Thyroid gland (tissue), 4 donors: Measurements from ENCODE around the gene OLIG1.

ENCODE experiments used
- POLR2A ChIP-seq, 2 donors: fragments of 450-650 bp; IDR thresholded peaks; one replicate each; pipeline ENCODE4 v1.6.1; 2017; ENCODE audit warnings: antibody characterized with exemption in 2 of 2, mild to moderate bottlenecking in 2 of 2, moderate library complexity in 1 of 2
- TF ChIP-seq, protein P1 (sequence below), 6 experiments: fragments of 200-600 bp in 3 of 6; fragments of 450-650 bp in 3 of 6; sonication (generic) in 3 of 6; IDR thresholded peaks; one replicate each; pipeline ENCODE4 v1.5.1; 2016 to 2019; ENCODE audit warnings: antibody characterized with exemption in 6 of 6, mild to moderate bottlenecking in 2 of 6, inconsistent platforms in 1 of 6, moderate library complexity in 1 of 6

DNA sequence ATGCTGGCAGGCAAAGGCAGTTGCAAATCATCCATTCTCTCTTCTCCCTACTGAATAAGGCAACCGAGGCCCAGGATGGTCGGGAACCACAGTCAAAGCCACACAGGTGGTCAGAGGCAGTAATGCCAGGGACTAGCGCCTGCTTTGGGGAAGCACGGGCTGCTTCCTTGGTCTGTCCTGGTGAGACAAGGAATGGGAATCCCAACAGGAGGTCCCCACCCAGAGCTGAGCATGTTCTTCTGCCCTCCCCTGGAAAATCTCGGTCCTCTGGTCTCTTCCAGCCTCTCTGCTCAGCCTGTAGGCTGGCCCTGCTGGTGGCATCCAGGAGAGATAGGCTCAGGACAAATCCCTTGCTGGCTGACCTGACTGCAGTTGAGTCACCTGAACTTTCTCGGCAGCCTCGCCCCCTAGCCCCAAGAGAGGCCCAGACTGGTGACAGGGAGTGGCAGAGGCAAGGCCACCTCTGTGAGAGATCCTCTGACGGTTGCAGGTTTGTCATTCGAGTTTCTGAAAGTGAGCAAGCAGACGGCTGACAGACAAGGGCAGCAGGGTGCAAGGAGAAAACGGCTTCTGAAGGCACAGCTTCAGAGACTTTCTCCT is 5.8 kb downstream of the OLIG1 start:
- TF ChIP-seq, protein P1, sequence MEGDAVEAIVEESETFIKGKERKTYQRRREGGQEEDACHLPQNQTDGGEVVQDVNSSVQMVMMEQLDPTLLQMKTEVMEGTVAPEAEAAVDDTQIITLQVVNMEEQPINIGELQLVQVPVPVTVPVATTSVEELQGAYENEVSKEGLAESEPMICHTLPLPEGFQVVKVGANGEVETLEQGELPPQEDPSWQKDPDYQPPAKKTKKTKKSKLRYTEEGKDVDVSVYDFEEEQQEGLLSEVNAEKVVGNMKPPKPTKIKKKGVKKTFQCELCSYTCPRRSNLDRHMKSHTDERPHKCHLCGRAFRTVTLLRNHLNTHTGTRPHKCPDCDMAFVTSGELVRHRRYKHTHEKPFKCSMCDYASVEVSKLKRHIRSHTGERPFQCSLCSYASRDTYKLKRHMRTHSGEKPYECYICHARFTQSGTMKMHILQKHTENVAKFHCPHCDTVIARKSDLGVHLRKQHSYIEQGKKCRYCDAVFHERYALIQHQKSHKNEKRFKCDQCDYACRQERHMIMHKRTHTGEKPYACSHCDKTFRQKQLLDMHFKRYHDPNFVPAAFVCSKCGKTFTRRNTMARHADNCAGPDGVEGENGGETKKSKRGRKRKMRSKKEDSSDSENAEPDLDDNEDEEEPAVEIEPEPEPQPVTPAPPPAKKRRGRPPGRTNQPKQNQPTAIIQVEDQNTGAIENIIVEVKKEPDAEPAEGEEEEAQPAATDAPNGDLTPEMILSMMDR (IDR thresholded peaks at IDR 0.05) = no peak
- TF ChIP-seq POLR2A (IDR thresholded peaks at IDR 0.05) = no peak
